GM18519 (cell line): ENCODE measurements around the gene IRAK1.

Source experiments
- ATAC-seq: cut with Tn5 transposase; IDR thresholded peaks from one replicate; pipeline ENCODE4 v1.9.1; 2021; ENCODE audit warnings: mild to moderate bottlenecking, moderate library complexity; ENCODE audit not compliant: unreplicated experiment, low FRiP score

The IRAK1 gene

GRCh38 chrX:154022108-154022507, 2.4 kb upstream of the IRAK1 start:
- ATAC-seq = no peak

GRCh38 chrX:154021131-154021611, 1.5 kb upstream of the IRAK1 start:
- no peak for ATAC-seq

GRCh38 chrX:154020536-154021115, 924 bp upstream of the IRAK1 start:
- ATAC-seq = no peak

- no peak for ATAC-seq
These were observed 561 bp downstream of the IRAK1 start for GRCh38 chrX:154019061-154019621.

- ATAC-seq = no peak
These were observed 1.1 kb downstream of the IRAK1 start for GRCh38 chrX:154018518-154019060.

GRCh38 chrX:154017766-154018517, 1.8 kb downstream of the IRAK1 start:
- ATAC-seq = no peak

GRCh38 chrX:154016366-154017076, 3.2 kb downstream of the IRAK1 start:
- ATAC-seq = no peak

- no peak for ATAC-seq
These were observed 4.0 kb downstream of the IRAK1 start for GRCh38 chrX:154015581-154016264.

- no peak for ATAC-seq
These were observed 5.0 kb downstream of the IRAK1 start for GRCh38 chrX:154014429-154015380.

GRCh38 chrX:154013614-154014360, 5.9 kb downstream of the IRAK1 start:
- no peak for ATAC-seq

- no peak for ATAC-seq
These were observed 6.7 kb downstream of the IRAK1 start for GRCh38 chrX:154013001-154013421.

GRCh38 chrX:154012336-154012991, 7.2 kb downstream of the IRAK1 start:
- ATAC-seq = no peak

GRCh38 chrX:154011376-154012335, 8.0 kb downstream of the IRAK1 start:
- ATAC-seq = no peak

- no peak for ATAC-seq
These were observed 9.2 kb downstream of the IRAK1 start for GRCh38 chrX:154010330-154011087.

- ATAC-seq = no peak
These were observed 11.2 kb downstream of the IRAK1 start for GRCh38 chrX:154008521-154008920.

GRCh38 chrX:154006947-154007346, 12.8 kb downstream of the IRAK1 start:
- no peak for ATAC-seq
